A673 (cell line): Measurements from ENCODE around the gene ABHD15. TPM values are rescaled to one million over a fixed set of nuclear protein-coding genes. Genes with fewer than 3 reads are reported as not detected.

Experiments
- BruUV-seq: library from RNA; stranded (reverse); fragments of 400-500 nt; replicated peaks from 2 replicates; lab custom pipeline; 2021; lab: Mats Ljungman, UMichigan
- CTCF ChIA-PET: fragments of 300-600 bp; sonication (Branson Sonifier 250); formaldehyde crosslinking; loops from one replicate; lab custom pipeline; 2022; ENCODE audit warnings: antibody characterized with exemption; lab: Charles Lee
- POLR2A ChIA-PET: fragments of 300-600 bp; sonication (Branson Sonifier 250); formaldehyde crosslinking; loops from one replicate; lab custom pipeline; 2022; ENCODE audit warnings: antibody characterized with exemption; ENCODE audit not compliant: low non-redundant PET; lab: Charles Lee
- DNase-seq: peaks from one replicate; pipeline ENCODE4 v3.0.0-alpha.2; 2015; ENCODE audit warnings: low spot score
- H3K27ac ChIP-seq: fragments of 200-600 bp; sonication (generic); 2 replicates; pipeline ENCODE4 v1.5.1; 2016; ENCODE audit warnings: mixed run types, low read depth, mild to moderate bottlenecking, mixed read lengths, antibody characterized with exemption, low read length; ENCODE audit not compliant: poor library complexity, severe bottlenecking
- H3K27me3 ChIP-seq: fragments of 200-600 bp; sonication (generic); replicated peaks from 2 replicates; pipeline ENCODE4 v1.6.1; 2017; ENCODE audit warnings: mixed run types, low read depth, mild to moderate bottlenecking, mixed read lengths, antibody characterized with exemption, low read length; ENCODE audit not compliant: insufficient read depth, poor library complexity
- H3K36me3 ChIP-seq: fragments of 200-600 bp; sonication (generic); 2 replicates; pipeline ENCODE4 v1.6.1; 2016; ENCODE audit warnings: mixed run types, mild to moderate bottlenecking, mixed read lengths, antibody characterized with exemption, low read length; ENCODE audit not compliant: insufficient read depth, poor library complexity, severe bottlenecking
- H3K4me1 ChIP-seq: fragments of 200-600 bp; sonication (generic); 2 replicates; pipeline ENCODE4 v1.6.1; 2017; ENCODE audit warnings: mixed run types, mild to moderate bottlenecking, mixed read lengths, antibody characterized with exemption, low read length; ENCODE audit not compliant: insufficient read depth, poor library complexity, severe bottlenecking
- H3K4me3 ChIP-seq: fragments of 200-600 bp; sonication (generic); 2 replicates; pipeline ENCODE4 v1.5.1; 2016; ENCODE audit warnings: low read depth, mixed run types, mild to moderate bottlenecking, mixed read lengths, low read length; ENCODE audit not compliant: poor library complexity, severe bottlenecking
- H3K9me3 ChIP-seq: fragments of 200-600 bp; sonication (generic); 2 replicates; pipeline ENCODE4 v1.6.1; 2016; ENCODE audit warnings: mixed run types, low read depth, mild to moderate bottlenecking, mixed read lengths, antibody characterized with exemption, low read length; ENCODE audit not compliant: poor library complexity, severe bottlenecking
- EZH2 ChIP-seq: fragments of 200-600 bp; sonication (generic); IDR thresholded peaks from 2 replicates; pipeline ENCODE4 v1.6.1; 2017; ENCODE audit warnings: borderline replicate concordance, low read depth, mild to moderate bottlenecking, mixed read lengths, antibody characterized with exemption, low read length; ENCODE audit not compliant: poor library complexity, severe bottlenecking
- intact Hi-C: fragments of 100-400 bp; cut with micrococcal nuclease; formaldehyde crosslinking; loops from one replicate; pipeline ENCODE4 v1.10.0; 2022; ENCODE audit not compliant: unreplicated experiment
- total RNA-seq: library from RNA; stranded (reverse); gene quantifications from 2 replicates; pipeline ENCODE4 v1.2.3, GENCODE V29; 2021
- TF ChIP-seq, protein P1 (sequence below): fragments of 300-800, 200-600 bp; sonication (generic); conservative IDR thresholded peaks from 2 replicates; pipeline ENCODE4 v1.5.1; 2017; ENCODE audit warnings: low read depth, mild to moderate bottlenecking, antibody characterized with exemption, low read length, moderate library complexity, mixed read lengths

ABHD15 gene
- total RNA-seq, 1 experiment from 2014 or later, result 5.4 TPM

DNA sequence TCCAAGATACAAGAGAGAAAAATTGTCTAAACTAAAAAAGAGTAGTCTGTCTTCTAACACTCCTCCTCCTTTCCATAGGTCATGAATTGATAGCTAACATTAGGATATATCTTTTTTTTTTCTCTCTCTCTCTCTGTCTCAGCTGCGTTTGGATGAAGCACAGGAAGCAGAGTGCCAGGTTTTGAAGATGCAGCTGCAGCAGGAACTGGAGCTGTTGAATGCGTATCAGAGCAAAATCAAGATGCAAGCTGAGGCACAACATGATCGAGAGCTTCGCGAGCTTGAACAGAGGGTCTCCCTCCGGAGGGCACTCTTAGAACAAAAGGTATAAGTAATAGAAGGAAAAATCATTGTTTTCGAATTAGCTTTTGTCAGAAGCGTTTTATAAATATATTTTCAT is 32.9 kb downstream of the ABHD15 start:
- no peak for DNase-seq
- POLR2A ChIA-PET, result interaction anchor here (0.6 kb wide), 1 partner anchor 8 kb away, joined by 3 read pairs; no protein-coding TSS in a partner anchor
- BruUV-seq, result no TSS peak
- peaks cover 44% of the 10 kb centered on the region for H3K36me3 ChIP-seq
- H3K4me3 ChIP-seq, result no peak overlapping the region
- no peaks in the 10 kb centered on the region for H3K9me3 ChIP-seq
- CTCF ChIA-PET, result interaction anchor here (0.6 to 2.2 kb wide), 2 partner anchors 164 to 386 kb away, joined by 3 to 13 read pairs; no protein-coding TSS in a partner anchor
- no peaks in the 10 kb centered on the region for H3K27me3 ChIP-seq
- H3K27ac ChIP-seq, result no peak overlapping the region
- intact Hi-C loops, result no loop called here
- no peak for TF ChIP-seq EZH2
- TF ChIP-seq, protein P1, sequence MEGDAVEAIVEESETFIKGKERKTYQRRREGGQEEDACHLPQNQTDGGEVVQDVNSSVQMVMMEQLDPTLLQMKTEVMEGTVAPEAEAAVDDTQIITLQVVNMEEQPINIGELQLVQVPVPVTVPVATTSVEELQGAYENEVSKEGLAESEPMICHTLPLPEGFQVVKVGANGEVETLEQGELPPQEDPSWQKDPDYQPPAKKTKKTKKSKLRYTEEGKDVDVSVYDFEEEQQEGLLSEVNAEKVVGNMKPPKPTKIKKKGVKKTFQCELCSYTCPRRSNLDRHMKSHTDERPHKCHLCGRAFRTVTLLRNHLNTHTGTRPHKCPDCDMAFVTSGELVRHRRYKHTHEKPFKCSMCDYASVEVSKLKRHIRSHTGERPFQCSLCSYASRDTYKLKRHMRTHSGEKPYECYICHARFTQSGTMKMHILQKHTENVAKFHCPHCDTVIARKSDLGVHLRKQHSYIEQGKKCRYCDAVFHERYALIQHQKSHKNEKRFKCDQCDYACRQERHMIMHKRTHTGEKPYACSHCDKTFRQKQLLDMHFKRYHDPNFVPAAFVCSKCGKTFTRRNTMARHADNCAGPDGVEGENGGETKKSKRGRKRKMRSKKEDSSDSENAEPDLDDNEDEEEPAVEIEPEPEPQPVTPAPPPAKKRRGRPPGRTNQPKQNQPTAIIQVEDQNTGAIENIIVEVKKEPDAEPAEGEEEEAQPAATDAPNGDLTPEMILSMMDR, result no peak
- no peaks in the 10 kb centered on the region for H3K4me1 ChIP-seq

DNA sequence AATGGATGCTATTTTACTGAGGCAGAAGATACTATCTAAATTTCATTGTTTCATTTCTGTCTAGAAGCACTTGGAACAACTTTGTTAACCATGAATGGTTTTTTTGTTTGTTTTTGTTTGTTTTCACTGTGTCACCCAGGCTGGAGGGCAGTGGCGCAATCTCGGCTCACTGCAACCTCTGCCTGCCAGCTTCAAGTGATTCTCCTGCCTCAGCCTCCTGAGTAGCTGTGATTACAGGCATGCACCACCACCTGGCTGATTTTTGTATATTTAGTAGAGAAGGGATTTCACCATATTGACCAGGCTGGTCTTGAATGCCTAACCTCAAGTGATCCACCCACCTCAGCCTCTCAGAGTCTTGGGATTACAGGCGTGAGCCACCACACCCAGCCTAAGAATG is 40.5 kb downstream of the ABHD15 start:
- H3K27ac ChIP-seq, result no peak overlapping the region
- no peaks in the 10 kb centered on the region for H3K9me3 ChIP-seq
- H3K4me1 ChIP-seq, result no peaks in the 10 kb centered on the region
- intact Hi-C loops, result no loop called here
- H3K4me3 ChIP-seq, result no peak overlapping the region
- ChIA-PET POLR2A (no interaction called here), CTCF (interaction anchor here (1.5 kb wide), 1 partner anchor 156 kb away, joined by 3 read pairs; no protein-coding TSS in a partner anchor)
- BruUV-seq, result no TSS peak
- H3K36me3 ChIP-seq, result peaks cover 36% of the 10 kb centered on the region
- no peak for DNase-seq
- TF ChIP-seq EZH2, result no peak
- TF ChIP-seq, protein P1, result no peak
- no peaks in the 10 kb centered on the region for H3K27me3 ChIP-seq

DNA sequence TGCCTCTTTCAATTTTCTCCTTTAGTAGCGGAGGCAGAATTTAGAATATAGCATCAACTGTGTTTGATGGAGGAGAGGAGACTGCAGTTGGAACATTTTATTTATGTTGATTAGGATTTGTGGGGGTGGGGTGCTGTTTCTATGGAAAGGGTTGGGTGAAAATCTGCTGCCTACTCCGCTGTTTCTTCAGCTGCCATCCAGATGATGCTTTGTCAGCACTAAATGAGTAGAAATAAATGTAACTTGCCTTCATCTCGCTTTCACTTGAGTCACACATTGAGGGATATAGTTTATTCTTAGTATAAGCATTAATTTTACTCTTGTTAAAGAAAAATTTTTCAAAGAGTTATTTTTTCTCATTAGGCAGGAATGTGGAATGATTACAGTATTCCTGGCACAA is 42.1 kb downstream of the ABHD15 start:
- POLR2A ChIA-PET, result no interaction called here

More for the DNA sequence above, 42.1 kb downstream of the ABHD15 start:
- no peak for TF ChIP-seq EZH2
- TF ChIP-seq, protein P1, result no peak
- BruUV-seq, result no TSS peak
- no peaks in the 10 kb centered on the region for H3K4me1 ChIP-seq
- no peak for DNase-seq
- peaks cover 35% of the 10 kb centered on the region for H3K36me3 ChIP-seq
- no peak overlapping the region for H3K27ac ChIP-seq
- H3K9me3 ChIP-seq, result no peaks in the 10 kb centered on the region
- no peaks in the 10 kb centered on the region for H3K27me3 ChIP-seq
- CTCF ChIA-PET, result no interaction called here
- no peak overlapping the region for H3K4me3 ChIP-seq
- intact Hi-C loops, result no loop called here
